ENCODE data around the gene KAZN.

KAZN gene

DNA sequence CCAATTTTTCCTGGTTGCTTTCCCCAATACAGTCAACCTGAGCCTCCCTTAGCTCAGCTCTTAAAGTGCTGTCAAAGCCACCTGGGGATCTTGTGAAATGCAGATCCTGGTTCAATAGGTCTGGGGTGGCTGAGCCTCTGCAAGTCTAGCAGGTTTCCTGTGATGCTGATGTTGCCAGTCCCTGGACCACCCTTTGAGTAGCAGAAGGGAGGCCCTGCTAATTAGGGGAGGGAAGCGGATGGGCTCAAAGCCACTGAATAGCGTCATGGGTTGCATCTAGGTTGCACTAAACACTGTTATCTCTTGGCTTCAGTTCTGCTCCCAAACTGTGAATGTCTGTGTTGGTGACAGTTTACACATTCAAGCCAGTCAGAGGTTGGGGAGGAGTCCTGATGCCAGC lies 127.2 kb downstream of the KAZN start:
- H3K27me3 Mint-ChIP-seq: no peaks in the 10 kb centered on the region
- H3K4me1 Mint-ChIP-seq: no peaks in the 10 kb centered on the region
- no peak overlapping the region for H3K27ac Mint-ChIP-seq
- no peak for ATAC-seq
- H3K9me3 Mint-ChIP-seq: no peaks in the 10 kb centered on the region
- H3K4me3 Mint-ChIP-seq: no peak overlapping the region
- H3K36me3 Mint-ChIP-seq (ENCODE audit: low read depth): no peaks in the 10 kb centered on the region
- no peak for DNase-seq

DNA sequence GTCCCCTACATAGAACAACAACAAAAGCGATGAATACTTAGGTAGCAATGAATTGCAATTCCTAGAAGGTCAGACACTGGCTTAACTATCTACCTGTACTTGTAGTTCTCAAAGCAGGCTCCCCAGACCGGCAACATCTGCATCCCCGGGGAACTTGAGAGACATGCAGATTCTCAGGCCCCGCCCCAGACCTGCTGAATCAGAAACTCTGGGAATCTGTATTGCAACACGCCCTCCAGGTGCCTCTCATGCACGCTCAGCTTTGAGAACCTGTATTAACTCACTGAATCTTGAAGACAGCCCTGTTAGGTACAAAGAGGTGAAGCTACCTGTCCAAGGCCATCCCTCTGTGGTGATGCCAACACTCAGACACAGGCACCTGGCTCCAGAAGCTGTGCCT lies 128.1 kb downstream of the KAZN start:
- no peaks in the 10 kb centered on the region for H3K4me1 Mint-ChIP-seq
- no peaks in the 10 kb centered on the region for H3K36me3 Mint-ChIP-seq (ENCODE audit: low read depth)
- H3K4me3 Mint-ChIP-seq: no peak overlapping the region
- no peak overlapping the region for H3K27ac Mint-ChIP-seq
- H3K27me3 Mint-ChIP-seq: no peaks in the 10 kb centered on the region
- DNase-seq: no peak
- H3K9me3 Mint-ChIP-seq: no peaks in the 10 kb centered on the region
- ATAC-seq: no peak

DNA sequence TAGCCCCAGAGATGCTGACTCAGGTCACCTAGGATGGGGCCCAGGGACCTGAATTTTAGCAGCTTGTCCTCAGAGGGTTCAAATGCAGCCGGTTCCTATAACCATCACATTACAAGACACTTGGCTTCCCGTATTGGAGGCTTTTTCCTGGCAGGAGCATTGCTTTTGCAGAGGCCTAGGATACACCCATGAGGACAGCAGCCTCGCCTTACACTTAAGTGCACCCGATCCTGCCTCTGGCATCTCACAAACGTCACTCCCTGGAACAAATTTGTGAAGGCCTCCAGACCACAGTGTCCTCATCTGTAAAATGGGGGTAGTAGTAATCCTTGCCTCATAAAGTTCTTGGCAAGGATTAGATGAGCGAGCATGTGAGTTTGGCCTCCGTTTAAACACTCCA lies 130.0 kb downstream of the KAZN start:
- no peak overlapping the region for H3K27ac Mint-ChIP-seq
- no peaks in the 10 kb centered on the region for H3K4me1 Mint-ChIP-seq
- no peaks in the 10 kb centered on the region for H3K36me3 Mint-ChIP-seq (ENCODE audit: low read depth)
- DNase-seq (no peak), ATAC-seq (no peak)
- H3K27me3 Mint-ChIP-seq: no peaks in the 10 kb centered on the region
- H3K4me3 Mint-ChIP-seq: no peak overlapping the region
- H3K9me3 Mint-ChIP-seq: no peaks in the 10 kb centered on the region

DNA sequence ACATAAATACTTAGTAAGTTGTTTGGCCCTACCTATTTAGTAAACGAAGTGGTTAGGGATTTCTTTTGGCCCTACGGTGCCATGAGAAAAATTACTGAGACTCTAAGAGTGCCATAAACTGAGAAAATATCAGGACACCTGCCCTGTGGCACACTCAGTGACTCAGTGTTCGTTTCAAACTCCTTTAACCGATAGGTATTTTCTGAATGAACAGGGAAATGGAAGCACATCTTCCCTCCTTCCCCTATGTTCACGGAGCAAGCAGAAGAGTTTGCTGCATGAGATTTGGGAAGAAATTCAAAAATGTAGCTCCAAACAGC lies 134.2 kb downstream of the KAZN start:
- Mint-ChIP-seq H3K4me3 (no peak overlapping the region), H3K9me3 (no peaks in the 10 kb centered on the region), H3K4me1 (no peaks in the 10 kb centered on the region), H3K27ac (no peak overlapping the region), H3K36me3 (ENCODE audit: low read depth) (no peaks in the 10 kb centered on the region), H3K27me3 (peaks cover 12% of the 10 kb centered on the region)
- ATAC-seq (no peak), DNase-seq (no peak)

DNA sequence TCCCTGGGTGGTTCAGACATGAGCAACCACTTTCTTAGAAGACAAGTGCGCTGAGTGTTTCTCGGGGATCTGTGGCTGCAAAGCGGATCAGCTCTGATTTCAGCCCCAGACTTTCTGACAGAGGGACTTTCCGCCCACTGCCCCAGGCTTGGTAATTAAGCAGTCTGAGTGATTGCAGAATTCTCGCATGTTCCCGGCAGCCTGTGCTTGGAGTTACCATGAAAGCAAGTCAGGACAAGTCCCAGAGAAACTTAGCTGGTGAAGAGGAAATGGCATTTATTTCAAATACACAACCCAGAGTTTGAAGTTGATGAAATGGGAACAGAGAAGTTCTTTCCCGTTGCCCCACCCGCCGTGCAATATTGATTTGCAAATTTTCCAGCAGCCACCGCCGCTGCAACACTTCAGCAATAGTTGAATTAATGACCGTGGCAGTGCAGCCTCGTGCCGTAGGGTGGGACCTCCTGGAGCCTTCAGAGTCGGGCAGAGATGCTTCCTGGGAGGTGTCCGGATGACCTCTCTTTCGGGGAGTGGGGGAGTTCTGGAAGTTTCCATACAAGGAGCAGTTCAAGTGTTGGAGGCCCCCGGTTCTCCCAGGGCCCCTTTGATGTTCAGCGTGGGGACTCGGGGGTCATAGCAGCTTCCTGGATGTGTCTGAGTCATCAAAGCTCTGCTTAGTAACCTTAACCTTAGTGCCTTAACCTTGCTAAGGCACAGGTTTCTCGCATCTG lies 134.7 kb downstream of the KAZN start:
- peaks cover 13% of the 10 kb centered on the region for H3K27me3 Mint-ChIP-seq
- H3K4me3 Mint-ChIP-seq: no peak overlapping the region
- no peaks in the 10 kb centered on the region for H3K36me3 Mint-ChIP-seq (ENCODE audit: low read depth)
- no peak overlapping the region for H3K27ac Mint-ChIP-seq
- no peaks in the 10 kb centered on the region for H3K9me3 Mint-ChIP-seq
- no peaks in the 10 kb centered on the region for H3K4me1 Mint-ChIP-seq
- DNase-seq: no peak
- ATAC-seq: no peak

DNA sequence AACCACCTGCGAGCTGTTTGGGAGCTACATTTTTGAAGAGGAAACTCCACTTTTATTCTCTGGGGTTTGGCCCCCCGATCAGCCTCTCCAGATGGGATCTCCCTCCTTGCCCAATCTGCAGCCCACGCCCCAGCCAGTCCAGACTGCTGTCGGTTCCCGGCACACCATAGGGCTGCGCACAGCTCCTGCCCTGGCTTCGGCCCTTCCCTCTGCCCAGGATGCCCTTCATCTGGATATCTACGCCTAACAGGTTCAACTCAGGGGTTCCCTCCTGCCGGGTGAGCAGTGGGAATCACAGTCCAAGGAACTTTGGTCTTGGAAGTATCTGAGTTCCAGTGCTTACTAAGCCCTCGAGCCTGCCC lies 135.3 kb downstream of the KAZN start:
- ATAC-seq (no peak), DNase-seq (no peak)
- no peaks in the 10 kb centered on the region for H3K4me1 Mint-ChIP-seq
- no peak overlapping the region for H3K27ac Mint-ChIP-seq
- peaks cover 18% of the 10 kb centered on the region for H3K27me3 Mint-ChIP-seq
- no peak overlapping the region for H3K4me3 Mint-ChIP-seq
- H3K9me3 Mint-ChIP-seq: no peaks in the 10 kb centered on the region
- H3K36me3 Mint-ChIP-seq (ENCODE audit: low read depth): no peaks in the 10 kb centered on the region

DNA sequence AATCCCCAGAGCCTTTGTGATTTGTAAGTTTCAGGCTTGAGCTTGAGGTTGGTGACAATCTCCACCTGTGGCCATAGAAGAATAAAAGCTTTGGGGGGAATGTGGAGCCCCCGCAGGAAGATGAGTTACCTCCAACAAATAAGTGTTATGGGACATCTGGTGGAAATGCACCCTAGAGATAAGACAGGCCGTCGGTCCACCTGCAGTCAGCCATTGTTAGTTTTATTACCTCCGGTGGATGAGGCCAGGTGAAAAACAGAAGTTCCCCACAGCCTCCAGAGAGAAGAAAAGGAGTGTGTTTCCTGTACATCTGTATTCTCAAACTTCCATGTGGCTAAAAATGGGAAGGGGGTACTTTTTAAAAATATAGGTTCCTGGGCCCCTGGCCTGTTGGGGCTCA lies 137.4 kb downstream of the KAZN start:
- no peak overlapping the region for H3K4me3 Mint-ChIP-seq
- H3K4me1 Mint-ChIP-seq: no peaks in the 10 kb centered on the region
- no peaks in the 10 kb centered on the region for H3K9me3 Mint-ChIP-seq
- H3K36me3 Mint-ChIP-seq (ENCODE audit: low read depth): no peaks in the 10 kb centered on the region
- ATAC-seq: no peak
- no peak for DNase-seq
- no peak overlapping the region for H3K27ac Mint-ChIP-seq
- H3K27me3 Mint-ChIP-seq: peaks cover 29% of the 10 kb centered on the region

DNA sequence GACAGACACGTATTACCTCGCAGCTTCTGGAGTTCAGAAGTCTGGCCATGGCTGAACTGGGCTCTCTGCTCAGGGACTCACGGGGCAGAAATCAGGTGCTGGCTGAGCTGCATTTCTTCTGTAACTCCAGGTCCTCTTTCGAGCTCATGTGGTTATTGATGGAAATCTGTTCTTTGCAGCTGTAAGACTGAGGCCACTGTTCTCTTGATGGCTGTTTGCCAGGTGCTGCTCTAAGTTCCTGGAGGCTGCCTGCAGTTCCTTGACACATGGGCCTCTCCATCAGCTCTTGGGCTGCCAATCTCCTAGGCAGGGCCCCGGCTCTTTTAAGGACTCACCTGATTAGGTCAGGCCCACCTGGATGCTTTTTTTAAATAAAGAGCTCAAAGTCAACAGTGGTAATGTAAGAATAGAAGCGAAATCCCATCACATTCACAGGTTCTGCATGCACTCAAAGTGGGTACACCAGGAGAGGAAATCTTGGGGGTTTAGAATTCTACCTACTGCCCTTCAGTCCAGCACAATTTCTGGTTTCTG lies 139.1 kb downstream of the KAZN start:
- H3K27ac Mint-ChIP-seq: no peak overlapping the region
- H3K4me3 Mint-ChIP-seq: no peak overlapping the region
- ATAC-seq: no peak
- no peaks in the 10 kb centered on the region for H3K36me3 Mint-ChIP-seq (ENCODE audit: low read depth)
- peaks cover 36% of the 10 kb centered on the region for H3K27me3 Mint-ChIP-seq
- H3K4me1 Mint-ChIP-seq: no peaks in the 10 kb centered on the region
- H3K9me3 Mint-ChIP-seq: no peaks in the 10 kb centered on the region
- no peak for DNase-seq

DNA sequence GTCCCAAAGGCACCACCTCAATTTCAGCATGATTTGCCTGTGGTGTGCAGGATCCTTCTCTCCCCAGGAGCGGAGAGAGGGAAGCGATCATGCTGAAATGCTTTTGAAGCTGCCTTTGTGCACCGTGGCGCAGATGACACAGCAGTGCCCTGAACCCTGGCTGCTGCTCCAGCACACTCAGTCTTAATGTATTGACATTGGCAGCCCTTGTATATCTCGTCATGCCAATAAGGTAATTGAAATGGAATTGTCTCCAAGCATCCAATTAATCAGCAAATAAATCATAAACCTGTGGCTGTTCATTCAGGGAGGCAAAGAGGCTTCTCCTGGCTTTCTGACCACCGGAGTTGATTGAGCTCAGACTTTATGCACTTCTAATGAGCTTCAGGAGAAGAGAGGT lies 139.8 kb downstream of the KAZN start:
- peaks cover 40% of the 10 kb centered on the region for H3K27me3 Mint-ChIP-seq
- ATAC-seq (no peak), DNase-seq (no peak)
- H3K4me1 Mint-ChIP-seq: no peaks in the 10 kb centered on the region
- no peak overlapping the region for H3K27ac Mint-ChIP-seq
- no peaks in the 10 kb centered on the region for H3K9me3 Mint-ChIP-seq
- no peak overlapping the region for H3K4me3 Mint-ChIP-seq
- H3K36me3 Mint-ChIP-seq (ENCODE audit: low read depth): no peaks in the 10 kb centered on the region

DNA sequence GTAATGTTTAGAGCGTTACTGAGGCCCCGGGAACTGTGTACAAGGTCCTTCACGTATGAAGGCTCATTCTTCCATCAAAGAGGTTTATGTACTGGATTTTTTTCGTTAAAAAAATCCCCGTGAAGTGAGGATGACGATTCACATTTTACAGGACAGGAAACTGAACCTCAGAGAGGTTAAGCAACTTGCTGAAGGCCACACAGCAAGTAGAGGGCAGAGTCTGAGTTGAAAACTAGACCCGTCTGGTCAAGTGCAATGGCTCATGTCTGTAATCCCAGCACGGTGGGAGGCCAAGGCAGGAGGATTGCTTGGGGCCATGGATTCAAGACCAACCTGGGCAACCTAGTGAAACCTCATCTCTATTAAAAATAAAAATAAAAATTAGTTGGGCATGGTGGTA lies 140.2 kb downstream of the KAZN start:
- Mint-ChIP-seq H3K9me3 (no peaks in the 10 kb centered on the region), H3K27me3 (peaks cover 40% of the 10 kb centered on the region), H3K4me1 (no peaks in the 10 kb centered on the region), H3K36me3 (ENCODE audit: low read depth) (no peaks in the 10 kb centered on the region), H3K27ac (no peak overlapping the region), H3K4me3 (no peak overlapping the region)
- DNase-seq (no peak), ATAC-seq (no peak)

DNA sequence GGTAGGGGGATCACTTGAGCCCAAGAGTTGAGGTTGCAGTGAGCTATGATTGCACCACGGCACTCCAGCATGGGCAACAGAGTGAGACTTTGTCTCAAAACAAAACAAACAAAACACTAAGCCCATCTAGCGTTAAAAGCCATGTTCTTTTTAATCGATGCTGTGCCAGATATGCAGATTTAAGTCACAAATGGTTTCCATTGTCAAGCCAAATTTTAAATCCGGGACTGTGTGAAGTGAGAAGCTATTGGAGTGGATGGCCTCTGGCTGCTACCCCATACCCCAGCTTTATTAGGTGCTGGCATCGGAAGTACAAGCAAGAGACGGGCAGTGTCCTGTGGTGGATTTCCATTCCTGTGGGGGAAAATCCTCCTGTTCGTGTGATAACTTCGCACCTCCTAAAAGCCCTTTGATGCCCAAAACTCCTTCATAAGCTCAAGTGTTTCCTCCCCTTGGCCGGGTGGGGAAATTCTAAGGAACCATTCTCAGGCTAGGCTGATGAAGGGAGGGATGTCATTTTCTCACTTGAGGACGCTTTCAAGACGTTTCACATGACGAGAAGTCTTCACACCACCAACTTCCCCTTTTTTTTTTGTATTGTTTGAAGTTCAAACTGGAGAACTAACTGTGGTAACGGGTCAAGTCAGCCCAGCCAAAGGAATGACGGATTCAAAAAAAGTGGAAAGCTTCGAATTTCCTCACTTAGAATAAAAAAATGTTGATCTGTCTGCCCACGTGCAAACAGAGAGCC lies 140.8 kb downstream of the KAZN start:
- H3K27me3 Mint-ChIP-seq: peaks cover 40% of the 10 kb centered on the region
- no peaks in the 10 kb centered on the region for H3K36me3 Mint-ChIP-seq (ENCODE audit: low read depth)
- no peaks in the 10 kb centered on the region for H3K9me3 Mint-ChIP-seq
- H3K4me3 Mint-ChIP-seq: no peak overlapping the region
- no peak for DNase-seq
- no peak overlapping the region for H3K27ac Mint-ChIP-seq
- ATAC-seq: no peak
- no peaks in the 10 kb centered on the region for H3K4me1 Mint-ChIP-seq

DNA sequence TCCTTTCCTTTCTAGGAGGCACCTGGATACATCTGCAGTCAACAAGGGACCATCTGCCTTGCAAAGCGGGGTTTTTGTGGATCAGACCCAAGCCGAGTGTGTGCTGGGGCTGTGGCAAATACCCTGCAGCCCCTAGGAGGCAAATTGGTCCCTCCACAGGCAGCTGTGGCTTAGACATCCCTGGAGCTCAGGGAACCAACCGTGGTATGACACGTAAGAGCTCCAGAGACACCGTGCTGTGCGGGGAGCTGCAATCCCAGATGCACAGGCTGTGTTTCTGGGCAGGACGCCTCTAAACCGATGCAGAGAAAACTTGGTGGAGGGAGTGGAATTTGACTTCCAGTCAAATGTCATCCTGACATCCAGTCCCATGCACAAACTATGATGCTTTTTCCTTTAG lies 141.5 kb downstream of the KAZN start:
- H3K4me1 Mint-ChIP-seq: no peaks in the 10 kb centered on the region
- H3K9me3 Mint-ChIP-seq: no peaks in the 10 kb centered on the region
- ATAC-seq: no peak
- no peak for DNase-seq
- no peak overlapping the region for H3K4me3 Mint-ChIP-seq
- peaks cover 35% of the 10 kb centered on the region for H3K27me3 Mint-ChIP-seq
- H3K36me3 Mint-ChIP-seq (ENCODE audit: low read depth): no peaks in the 10 kb centered on the region
- H3K27ac Mint-ChIP-seq: no peak overlapping the region

DNA sequence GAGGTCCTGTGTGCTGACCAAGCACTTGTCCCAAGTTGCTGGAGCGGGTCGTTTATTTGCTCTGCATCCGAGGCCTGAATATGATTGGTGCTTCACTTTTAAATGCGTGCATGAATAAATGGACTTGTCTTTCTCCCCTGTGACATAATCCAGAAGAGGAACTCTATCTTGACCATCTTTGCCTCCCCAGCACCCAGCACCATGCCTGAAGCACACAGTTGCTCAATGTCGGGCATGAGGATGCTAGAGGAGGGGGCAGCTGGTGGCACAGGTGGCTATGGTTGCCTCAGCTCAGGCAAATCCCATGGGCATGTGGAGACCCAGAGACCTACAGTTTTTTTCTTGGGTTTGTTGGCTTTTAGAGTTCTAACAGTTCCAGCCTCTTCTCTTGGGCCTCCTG lies 142.6 kb downstream of the KAZN start:
- ATAC-seq (no peak), DNase-seq (no peak)
- no peaks in the 10 kb centered on the region for H3K4me1 Mint-ChIP-seq
- H3K27ac Mint-ChIP-seq: no peak overlapping the region
- H3K36me3 Mint-ChIP-seq (ENCODE audit: low read depth): no peaks in the 10 kb centered on the region
- H3K27me3 Mint-ChIP-seq: peaks cover 33% of the 10 kb centered on the region
- no peaks in the 10 kb centered on the region for H3K9me3 Mint-ChIP-seq
- H3K4me3 Mint-ChIP-seq: no peak overlapping the region

DNA sequence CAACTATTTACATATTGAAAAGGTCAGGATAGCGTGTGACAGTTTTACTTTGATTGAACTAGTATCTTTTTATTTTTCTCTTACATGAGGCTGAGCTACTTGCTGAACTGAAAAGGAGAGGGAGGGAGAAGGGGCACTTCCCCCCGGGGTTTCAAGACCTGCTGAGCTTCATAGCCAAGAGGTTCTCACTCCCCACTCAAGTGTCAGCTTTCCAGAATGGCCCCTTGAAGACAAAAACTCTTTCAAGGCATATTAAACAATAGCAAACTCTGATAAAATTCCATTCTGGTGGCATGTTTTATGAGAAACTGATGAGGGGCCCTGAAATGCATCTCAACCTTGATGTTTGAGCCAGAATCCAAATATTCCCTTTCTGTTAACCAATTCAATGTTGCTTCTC lies 143.0 kb downstream of the KAZN start:
- no peaks in the 10 kb centered on the region for H3K9me3 Mint-ChIP-seq

DNA sequence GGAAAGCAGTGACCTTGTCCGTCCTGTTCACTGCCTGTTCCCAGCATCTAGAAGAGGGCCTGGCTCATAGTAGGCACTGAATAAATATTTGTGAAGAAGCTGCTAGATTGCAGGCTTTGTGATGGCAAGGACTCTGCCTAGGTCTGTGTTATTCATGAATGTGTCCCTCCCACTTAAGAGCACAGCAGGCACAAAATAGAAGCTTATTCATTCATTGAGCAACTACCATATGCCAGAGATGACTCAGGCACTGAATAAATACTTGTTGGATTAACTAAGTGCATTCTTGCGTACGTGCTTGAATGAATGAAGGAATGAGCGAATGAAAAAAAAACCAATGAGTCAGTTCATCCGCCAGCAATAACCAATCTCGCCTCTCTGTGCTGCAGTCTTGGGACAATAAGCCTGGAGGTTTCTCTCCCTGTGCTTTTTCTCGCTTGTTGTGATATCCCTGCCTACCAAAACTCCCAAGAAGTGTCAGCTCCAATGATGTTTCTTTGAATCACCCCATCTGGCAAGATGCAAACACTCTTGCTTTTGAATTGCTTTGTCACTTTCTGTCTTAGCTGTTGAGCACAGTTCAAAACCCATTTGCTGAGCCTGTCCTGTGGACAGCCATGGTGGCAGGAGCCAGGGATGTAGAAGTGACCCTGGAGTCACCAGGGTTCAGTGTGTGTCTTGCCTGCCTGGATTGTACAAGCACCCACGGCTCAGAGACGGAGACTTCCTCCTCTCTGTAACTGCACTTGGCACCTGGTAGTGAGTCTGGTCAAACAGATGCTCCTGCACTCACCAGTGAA lies 143.9 kb downstream of the KAZN start:
- no peak for ATAC-seq
- H3K27me3 Mint-ChIP-seq: peaks cover 28% of the 10 kb centered on the region
- no peak for DNase-seq
- H3K36me3 Mint-ChIP-seq (ENCODE audit: low read depth): no peaks in the 10 kb centered on the region
- H3K4me3 Mint-ChIP-seq: no peak overlapping the region
- no peaks in the 10 kb centered on the region for H3K4me1 Mint-ChIP-seq
- no peaks in the 10 kb centered on the region for H3K9me3 Mint-ChIP-seq
- H3K27ac Mint-ChIP-seq: no peak overlapping the region

More for the DNA sequence above, 143.0 kb downstream of the KAZN start:
- no peaks in the 10 kb centered on the region for H3K4me1 Mint-ChIP-seq
- H3K27ac Mint-ChIP-seq: no peak overlapping the region
- peaks cover 33% of the 10 kb centered on the region for H3K27me3 Mint-ChIP-seq
- ATAC-seq (no peak), DNase-seq (no peak)
- H3K36me3 Mint-ChIP-seq (ENCODE audit: low read depth): no peaks in the 10 kb centered on the region
- H3K4me3 Mint-ChIP-seq: no peak overlapping the region

All from activated naive CD8-positive, alpha-beta T cell treated with anti-CD3 and anti-CD28 coated beads, Interleukin-2, amount 50 U/mL, for 24 hours (primary cell).